ENCODE results near the gene GNL2. TPM values are rescaled to one million over a fixed set of nuclear protein-coding genes. Genes with fewer than 3 reads are reported as not detected.

GNL2 gene
- total RNA-seq, 1 experiment from 2014 or later: 56.2 TPM

- 0 out of 2 replicates have a peak, but pooled peaks cover 5% of the 10 kb centered on the region for H4K20me1 ChIP-seq (ENCODE audit: insufficient read depth, low read depth, low read length)
- H3K9me2 ChIP-seq (replicated peaks; ENCODE audit: insufficient read depth, low read length): no peaks in the 10 kb centered on the region
- DNase-seq: no peak
- H3K36me3 ChIP-seq (ENCODE audit: insufficient read depth, low read length): peaks cover 68% of the 10 kb centered on the region
- H3K4me2 ChIP-seq (ENCODE audit: low read depth, low read length, poor library complexity, severe bottlenecking): no peak overlapping the region
- no peak overlapping the region for H3K27ac ChIP-seq (ENCODE audit: low read length)
- H3K9ac ChIP-seq (ENCODE audit: low read length): no peak overlapping the region
- H3K79me2 ChIP-seq (ENCODE audit: low read length): 0 out of 2 replicates have a peak, but pooled peaks cover 5% of the 10 kb centered on the region
- H3K4me1 ChIP-seq (ENCODE audit: low read length): no peaks in the 10 kb centered on the region
- H3K27me3 ChIP-seq (ENCODE audit: low read length): no peaks in the 10 kb centered on the region
- H3K4me3 ChIP-seq (ENCODE audit: low read length): no peak overlapping the region
- H3K9me3 ChIP-seq (ENCODE audit: low read length): no peaks in the 10 kb centered on the region
- no peak overlapping the region for H2AFZ ChIP-seq (ENCODE audit: low read length)
Measured at GRCh38 chr1:37574834-37575480, 20.8 kb downstream of the GNL2 start.

GRCh38 chr1:37570528-37571334 lies 25.0 kb downstream of the GNL2 start:
- H3K9ac ChIP-seq (ENCODE audit: low read length): no peak overlapping the region
- H2AFZ ChIP-seq (ENCODE audit: low read length): no peak overlapping the region
- no peaks in the 10 kb centered on the region for H3K27me3 ChIP-seq (ENCODE audit: low read length)
- no peaks in the 10 kb centered on the region for H4K20me1 ChIP-seq (ENCODE audit: insufficient read depth, low read depth, low read length)
- H3K4me2 ChIP-seq (ENCODE audit: low read depth, low read length, poor library complexity, severe bottlenecking): no peak overlapping the region
- no peak for DNase-seq
- H3K36me3 ChIP-seq (ENCODE audit: insufficient read depth, low read length): peaks cover 86% of the 10 kb centered on the region
- H3K9me3 ChIP-seq (ENCODE audit: low read length): no peaks in the 10 kb centered on the region
- H3K79me2 ChIP-seq (ENCODE audit: low read length): 0 out of 2 replicates have a peak, but pooled peaks cover 2% of the 10 kb centered on the region
- H3K27ac ChIP-seq (ENCODE audit: low read length): no peak overlapping the region
- H3K9me2 ChIP-seq (replicated peaks; ENCODE audit: insufficient read depth, low read length): no peaks in the 10 kb centered on the region
- no peaks in the 10 kb centered on the region for H3K4me1 ChIP-seq (ENCODE audit: low read length)
- H3K4me3 ChIP-seq (ENCODE audit: low read length): no peak overlapping the region

GRCh38 chr1:37567023-37567422 lies 28.7 kb downstream of the GNL2 start:
- Histone ChIP-seq H3K27me3 (ENCODE audit: low read length) (no peaks in the 10 kb centered on the region), H3K9me3 (ENCODE audit: low read length) (no peaks in the 10 kb centered on the region), H4K20me1 (ENCODE audit: insufficient read depth, low read depth, low read length) (no peaks in the 10 kb centered on the region), H3K79me2 (ENCODE audit: low read length) (no peaks in the 10 kb centered on the region), H3K4me3 (ENCODE audit: low read length) (no peak overlapping the region), H3K36me3 (ENCODE audit: insufficient read depth, low read length) (peaks cover 61% of the 10 kb centered on the region), H2AFZ (ENCODE audit: low read length) (no peak overlapping the region), H3K4me2 (ENCODE audit: low read depth, low read length, poor library complexity, severe bottlenecking) (no peak overlapping the region), H3K27ac (ENCODE audit: low read length) (no peak overlapping the region), H3K4me1 (ENCODE audit: low read length) (no peaks in the 10 kb centered on the region), H3K9me2 (replicated peaks; ENCODE audit: insufficient read depth, low read length) (no peaks in the 10 kb centered on the region), H3K9ac (ENCODE audit: low read length) (no peak overlapping the region)
- no peak for DNase-seq

- Histone ChIP-seq H3K9me3 (ENCODE audit: low read length) (no peaks in the 10 kb centered on the region), H3K79me2 (ENCODE audit: low read length) (no peaks in the 10 kb centered on the region), H3K4me1 (ENCODE audit: low read length) (no peaks in the 10 kb centered on the region), H3K9me2 (replicated peaks; ENCODE audit: insufficient read depth, low read length) (no peaks in the 10 kb centered on the region), H4K20me1 (ENCODE audit: insufficient read depth, low read depth, low read length) (no peaks in the 10 kb centered on the region), H3K4me2 (ENCODE audit: low read depth, low read length, poor library complexity, severe bottlenecking) (no peak overlapping the region), H3K27me3 (ENCODE audit: low read length) (no peaks in the 10 kb centered on the region), H3K27ac (ENCODE audit: low read length) (no peak overlapping the region), H3K9ac (ENCODE audit: low read length) (no peak overlapping the region), H3K4me3 (ENCODE audit: low read length) (no peak overlapping the region), H2AFZ (ENCODE audit: low read length) (no peak overlapping the region), H3K36me3 (ENCODE audit: insufficient read depth, low read length) (peaks cover 45% of the 10 kb centered on the region)
- DNase-seq: no peak
Measured at GRCh38 chr1:37564892-37565291, 30.8 kb downstream of the GNL2 start.

- Histone ChIP-seq H4K20me1 (ENCODE audit: insufficient read depth, low read depth, low read length) (no peaks in the 10 kb centered on the region), H3K4me2 (ENCODE audit: low read depth, low read length, poor library complexity, severe bottlenecking) (no peak overlapping the region), H3K4me1 (ENCODE audit: low read length) (no peaks in the 10 kb centered on the region), H3K9me2 (replicated peaks; ENCODE audit: insufficient read depth, low read length) (no peaks in the 10 kb centered on the region), H3K9ac (ENCODE audit: low read length) (no peak overlapping the region), H3K9me3 (ENCODE audit: low read length) (no peaks in the 10 kb centered on the region), H3K27ac (ENCODE audit: low read length) (no peak overlapping the region), H3K27me3 (ENCODE audit: low read length) (no peaks in the 10 kb centered on the region), H3K79me2 (ENCODE audit: low read length) (no peaks in the 10 kb centered on the region), H3K36me3 (ENCODE audit: insufficient read depth, low read length) (peaks cover 26% of the 10 kb centered on the region), H2AFZ (ENCODE audit: low read length) (no peak overlapping the region), H3K4me3 (ENCODE audit: low read length) (no peak overlapping the region)
- no peak for DNase-seq
Measured at GRCh38 chr1:37562984-37563383, 32.8 kb downstream of the GNL2 start.

- Histone ChIP-seq H2AFZ (ENCODE audit: low read length) (no peak overlapping the region), H4K20me1 (ENCODE audit: insufficient read depth, low read depth, low read length) (no peaks in the 10 kb centered on the region), H3K79me2 (ENCODE audit: low read length) (no peaks in the 10 kb centered on the region), H3K9me3 (ENCODE audit: low read length) (no peaks in the 10 kb centered on the region), H3K27me3 (ENCODE audit: low read length) (no peaks in the 10 kb centered on the region), H3K4me3 (ENCODE audit: low read length) (no peak overlapping the region), H3K4me1 (ENCODE audit: low read length) (no peaks in the 10 kb centered on the region), H3K4me2 (ENCODE audit: low read depth, low read length, poor library complexity, severe bottlenecking) (no peak overlapping the region), H3K9me2 (replicated peaks; ENCODE audit: insufficient read depth, low read length) (no peaks in the 10 kb centered on the region), H3K9ac (ENCODE audit: low read length) (no peak overlapping the region), H3K36me3 (ENCODE audit: insufficient read depth, low read length) (peaks cover 14% of the 10 kb centered on the region; the same call in 1 of the 2 replicates), H3K27ac (ENCODE audit: low read length) (no peak overlapping the region)
- DNase-seq: peak; percentile 50
Measured at GRCh38 chr1:37561133-37562132, 34.3 kb downstream of the GNL2 start.

- Histone ChIP-seq H2AFZ (ENCODE audit: low read length) (no peak overlapping the region), H3K79me2 (ENCODE audit: low read length) (no peaks in the 10 kb centered on the region), H3K27me3 (ENCODE audit: low read length) (no peaks in the 10 kb centered on the region), H3K9me3 (ENCODE audit: low read length) (no peaks in the 10 kb centered on the region), H3K4me3 (ENCODE audit: low read length) (no peak overlapping the region), H3K4me2 (ENCODE audit: low read depth, low read length, poor library complexity, severe bottlenecking) (no peak overlapping the region), H3K27ac (ENCODE audit: low read length) (no peak overlapping the region), H3K36me3 (ENCODE audit: insufficient read depth, low read length) (peaks cover 5% of the 10 kb centered on the region; the same call in 1 of the 2 replicates), H3K9ac (ENCODE audit: low read length) (no peak overlapping the region), H3K9me2 (replicated peaks; ENCODE audit: insufficient read depth, low read length) (no peaks in the 10 kb centered on the region), H3K4me1 (ENCODE audit: low read length) (no peaks in the 10 kb centered on the region), H4K20me1 (ENCODE audit: insufficient read depth, low read depth, low read length) (no peaks in the 10 kb centered on the region)
- DNase-seq: no peak
Measured at GRCh38 chr1:37560401-37561132, 35.2 kb downstream of the GNL2 start.
